ENCODE results near the gene SPRED1.
A peak's percentile ranks its signal among the peaks of the same experiment; 100 is the strongest.

Gene SPRED1

DNA sequence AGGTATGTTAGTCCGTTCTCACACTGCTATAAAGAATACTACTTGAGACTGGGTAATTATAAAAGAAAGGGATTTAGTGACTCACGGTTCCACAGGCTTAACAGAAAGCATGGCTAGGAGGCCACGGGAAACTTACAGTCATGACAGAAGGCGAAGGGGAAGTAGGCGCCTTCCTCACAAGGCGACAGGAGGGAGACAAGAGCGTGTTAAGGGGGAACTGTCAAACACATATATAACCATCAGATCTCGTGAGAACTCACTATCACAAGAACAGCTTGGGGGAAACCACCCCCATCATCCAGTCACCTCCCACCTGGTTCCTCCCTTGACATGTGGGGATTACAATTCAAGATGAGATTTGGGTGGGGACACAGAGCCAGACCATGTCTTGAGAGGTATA, 30.4 kb downstream of the SPRED1 start:
- DNase-seq (ENCODE audit: low read depth), result no peak

DNA sequence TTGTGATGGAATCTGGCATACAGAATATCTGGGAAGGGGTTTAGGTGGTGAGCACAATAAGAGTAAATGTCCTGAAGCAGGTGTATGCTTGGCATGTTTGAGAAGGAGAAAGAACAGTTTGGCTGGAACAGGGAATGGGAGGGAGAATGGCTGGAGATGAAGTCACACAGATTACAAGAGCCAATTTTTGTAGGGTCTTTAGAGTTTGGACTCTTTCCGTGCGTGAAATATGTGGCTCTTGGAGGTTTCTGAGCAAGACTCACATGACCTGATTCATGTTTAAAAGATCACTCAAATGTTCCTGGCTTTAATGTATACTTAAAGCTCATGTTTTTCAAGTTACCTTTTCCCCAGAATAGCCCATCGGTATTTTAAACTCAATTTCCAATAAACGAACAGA, 32.8 kb downstream of the SPRED1 start:
- DNase-seq (ENCODE audit: low read depth), result no peak

DNA sequence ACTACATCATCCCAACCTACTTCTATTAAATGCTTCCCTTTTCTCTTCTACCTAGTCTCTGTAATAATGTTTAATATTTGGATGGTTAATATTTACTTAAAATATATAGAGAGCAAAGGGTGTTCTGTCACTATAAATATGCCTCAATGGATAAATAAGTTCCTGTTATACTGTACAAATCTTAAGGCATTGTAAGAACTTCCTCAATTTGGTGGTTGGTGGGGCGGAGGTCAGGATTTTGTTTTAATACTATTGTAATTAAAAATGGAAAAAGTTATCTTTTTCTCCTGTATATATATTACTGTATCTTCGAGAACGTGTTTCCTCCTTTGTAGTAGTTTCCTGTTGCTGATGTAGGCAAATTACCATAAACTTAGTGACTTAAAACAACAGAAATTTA, 41.5 kb downstream of the SPRED1 start:
- DNase-seq (ENCODE audit: low read depth), result no peak

DNA sequence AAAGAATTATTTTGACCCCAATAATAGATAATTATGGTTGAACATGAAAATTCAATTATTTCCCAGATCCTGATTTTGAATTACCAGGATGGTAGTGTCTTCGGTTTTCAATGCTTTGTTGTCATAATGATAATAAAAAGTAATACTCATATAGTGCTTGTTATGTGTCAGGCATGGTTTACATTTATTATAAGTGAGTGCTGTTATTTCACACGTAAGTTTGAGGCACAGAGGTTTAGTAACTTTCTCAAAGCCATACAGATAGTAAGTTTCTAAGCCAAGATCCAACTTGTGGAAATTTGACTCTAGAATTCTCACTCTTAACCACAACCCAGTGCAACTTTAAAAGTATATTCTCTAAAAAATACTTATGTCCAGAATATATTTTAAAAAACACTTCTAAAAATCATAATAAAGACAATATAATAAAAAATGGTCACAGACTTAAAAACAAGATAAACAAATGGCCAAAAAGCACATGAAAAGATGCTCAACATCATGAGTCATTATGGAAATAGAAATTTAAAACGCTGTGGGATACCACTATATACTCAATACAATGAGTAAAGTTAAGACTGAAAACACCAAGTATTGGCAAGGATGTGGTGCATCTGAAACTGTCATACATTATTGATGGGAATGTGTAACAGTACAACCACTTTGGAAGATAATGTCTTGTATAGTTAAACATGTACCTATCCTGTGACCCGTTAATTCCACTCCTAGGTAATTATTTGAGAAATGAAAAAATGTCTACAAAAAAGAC, 45.2 kb downstream of the SPRED1 start:
- DNase-seq (ENCODE audit: low read depth), result no peak

DNA sequence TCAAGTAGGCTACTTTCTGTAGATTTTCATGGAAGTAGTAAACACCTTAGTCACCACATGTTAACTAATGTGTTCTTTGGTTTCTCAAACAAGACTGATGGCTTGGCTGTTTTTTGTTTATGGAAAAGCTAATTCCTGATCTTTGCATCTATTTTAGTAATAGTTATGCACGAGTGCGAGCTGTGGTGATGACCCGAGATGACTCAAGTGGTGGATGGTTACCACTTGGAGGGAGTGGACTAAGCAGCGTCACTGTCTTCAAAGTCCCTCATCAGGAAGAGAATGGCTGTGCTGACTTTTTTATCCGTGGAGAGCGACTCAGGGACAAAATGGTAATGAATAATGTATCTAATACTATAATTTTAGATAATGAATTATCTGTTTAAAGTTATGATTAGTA, 46.6 kb downstream of the SPRED1 start:
- DNase-seq (ENCODE audit: low read depth), result no peak

DNA sequence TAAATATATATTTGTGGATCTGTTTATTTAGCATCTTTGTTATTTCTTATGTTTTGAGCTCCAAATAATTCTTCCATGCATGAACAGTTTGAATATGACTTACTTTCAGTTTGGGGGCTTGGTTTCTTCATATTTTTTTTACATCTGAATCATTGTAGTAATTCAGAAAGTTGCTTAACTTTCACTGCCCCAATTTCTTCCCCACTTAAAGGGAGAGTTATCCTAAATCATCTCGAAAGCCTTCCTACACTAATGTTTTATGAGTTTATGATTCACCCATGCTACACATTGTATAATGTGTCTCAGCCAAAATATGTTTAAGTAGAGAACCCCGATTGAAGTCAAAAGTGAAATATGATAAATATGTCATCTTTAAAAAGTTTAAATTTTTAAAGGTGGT, 47.8 kb downstream of the SPRED1 start:
- no peak for DNase-seq (ENCODE audit: low read depth)

DNA sequence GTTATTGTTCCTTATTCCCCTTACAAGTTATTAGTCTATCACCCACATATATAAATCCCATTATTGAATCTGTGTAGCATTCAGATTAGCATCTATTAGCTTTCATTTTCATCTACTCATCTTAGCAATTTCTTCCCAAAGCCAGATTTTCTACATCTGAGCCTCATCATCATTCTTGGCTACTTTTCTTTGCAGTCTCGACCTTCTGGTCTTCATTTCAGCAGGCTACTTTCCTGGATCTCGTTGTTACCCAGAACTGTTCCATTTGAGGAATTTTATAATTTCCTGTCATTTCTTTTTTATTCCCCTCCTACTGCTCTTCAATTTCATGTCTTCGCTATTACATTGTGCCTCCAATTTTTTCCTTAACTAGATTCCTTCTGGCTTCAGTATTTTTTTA, 51.8 kb downstream of the SPRED1 start:
- no peak for DNase-seq (ENCODE audit: low read depth)

DNA sequence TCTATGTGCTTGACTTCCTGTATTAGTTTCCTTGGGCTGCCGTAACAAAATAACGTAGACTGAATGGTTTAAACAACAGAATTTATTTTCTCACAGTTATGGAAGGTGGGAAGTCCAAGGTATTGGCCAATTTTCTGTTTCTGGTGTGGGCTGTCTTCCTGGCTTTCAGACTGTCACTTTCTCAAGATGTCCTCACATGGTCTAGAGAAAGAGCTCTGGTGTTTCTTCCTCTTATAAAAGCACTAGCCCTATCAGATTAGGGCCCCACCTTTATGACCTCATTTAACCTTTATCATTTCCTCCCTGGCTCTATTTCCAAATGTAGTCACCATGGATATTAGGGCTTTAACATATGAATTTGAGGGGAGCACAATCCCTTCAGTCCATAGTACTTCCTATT, 54.6 kb downstream of the SPRED1 start:
- no peak for DNase-seq (ENCODE audit: low read depth)

DNA sequence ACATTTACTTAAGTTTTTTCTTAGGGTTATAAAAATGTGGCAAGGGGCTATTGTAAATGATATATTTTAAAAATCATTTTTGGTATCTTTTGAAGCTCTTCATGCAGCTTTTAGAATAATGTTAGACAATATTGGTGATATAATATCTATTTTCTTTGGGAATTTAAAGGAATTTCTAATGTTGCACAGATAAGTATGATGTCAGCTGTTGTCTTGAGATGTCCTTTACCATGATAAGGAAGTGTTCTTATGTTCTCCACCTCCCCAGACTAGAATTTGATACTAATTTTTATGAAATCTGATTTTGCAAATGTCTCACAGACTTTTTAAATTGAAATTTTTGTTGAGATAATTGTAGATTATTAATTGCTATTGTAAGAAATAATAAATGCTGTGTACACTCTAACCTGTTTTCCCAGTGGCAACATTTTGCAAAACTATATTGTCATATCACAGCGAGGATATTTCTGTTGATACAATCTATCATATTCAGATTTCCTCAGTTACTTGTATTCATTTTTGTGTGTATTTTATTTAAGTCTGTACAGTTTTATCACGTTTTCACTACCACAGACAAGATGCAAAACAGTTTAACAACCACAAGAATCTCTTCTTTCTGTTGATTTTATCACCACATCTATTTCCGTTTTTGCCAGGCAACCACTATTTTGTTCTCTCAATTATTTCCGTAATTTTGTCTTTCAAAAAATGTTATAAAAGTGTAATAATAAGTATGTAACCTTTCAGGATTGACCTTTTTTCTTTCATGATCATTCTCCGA, 55.4 kb downstream of the SPRED1 start:
- DNase-seq (ENCODE audit: low read depth), result no peak

DNA sequence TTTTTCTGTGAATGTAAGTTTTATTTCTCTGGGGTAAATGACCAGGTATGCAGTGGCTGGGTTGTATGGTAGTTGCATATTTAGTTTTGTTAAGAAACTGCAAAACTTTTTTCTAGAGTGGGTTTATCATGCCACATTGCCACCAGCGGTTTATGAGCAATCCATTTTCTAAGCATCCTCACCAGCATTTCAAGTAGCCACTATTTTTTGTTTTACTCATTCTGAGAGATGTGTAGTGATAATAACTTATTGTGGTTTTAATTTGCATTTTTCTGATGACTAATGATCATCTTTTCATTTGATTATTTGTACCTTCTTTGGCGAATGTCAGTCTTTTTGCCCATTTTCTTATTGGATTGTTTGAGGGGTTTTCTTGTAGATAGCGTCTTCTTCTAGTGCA, 56.2 kb downstream of the SPRED1 start:
- DNase-seq (ENCODE audit: low read depth), result no peak

DNA sequence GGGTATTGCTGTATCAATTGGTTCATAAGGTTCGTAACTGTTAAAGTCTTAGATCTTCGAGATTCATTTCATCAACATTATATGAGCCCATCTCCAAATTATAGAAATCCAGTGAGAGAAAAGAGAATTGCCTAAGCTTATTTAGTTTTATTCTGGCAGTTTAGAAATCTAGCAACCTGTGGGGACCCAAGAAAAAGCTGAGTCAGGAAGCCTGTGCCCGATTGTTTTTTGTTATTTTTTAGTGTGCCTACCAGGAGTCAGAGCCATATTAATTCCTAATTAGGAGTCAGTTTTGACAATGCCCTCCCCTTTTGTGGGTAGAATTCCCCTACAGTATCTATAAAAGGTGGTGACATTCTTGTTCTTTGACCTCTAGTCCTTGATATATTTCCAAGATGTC, 59.6 kb downstream of the SPRED1 start:
- DNase-seq (ENCODE audit: low read depth), result no peak

DNA sequence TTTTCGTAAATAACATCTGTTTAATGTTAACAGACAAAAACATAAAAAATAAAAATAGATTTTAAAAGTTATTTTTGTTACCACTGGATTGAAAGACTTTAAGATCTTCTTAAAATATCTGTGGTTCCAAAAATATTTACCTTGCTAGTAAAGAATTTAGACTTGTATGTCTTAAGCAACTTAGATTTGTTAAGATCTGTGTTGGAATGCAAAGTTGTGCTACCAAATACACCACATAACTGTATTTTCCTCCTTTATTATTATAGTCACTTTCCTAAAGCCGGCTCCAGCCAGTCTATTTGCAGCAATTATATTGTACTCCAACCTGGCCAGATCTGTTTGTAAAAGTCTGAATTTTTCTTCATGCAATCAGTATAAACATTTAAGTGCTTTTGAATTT, 63.7 kb downstream of the SPRED1 start:
- DNase-seq (ENCODE audit: low read depth), result no peak

DNA sequence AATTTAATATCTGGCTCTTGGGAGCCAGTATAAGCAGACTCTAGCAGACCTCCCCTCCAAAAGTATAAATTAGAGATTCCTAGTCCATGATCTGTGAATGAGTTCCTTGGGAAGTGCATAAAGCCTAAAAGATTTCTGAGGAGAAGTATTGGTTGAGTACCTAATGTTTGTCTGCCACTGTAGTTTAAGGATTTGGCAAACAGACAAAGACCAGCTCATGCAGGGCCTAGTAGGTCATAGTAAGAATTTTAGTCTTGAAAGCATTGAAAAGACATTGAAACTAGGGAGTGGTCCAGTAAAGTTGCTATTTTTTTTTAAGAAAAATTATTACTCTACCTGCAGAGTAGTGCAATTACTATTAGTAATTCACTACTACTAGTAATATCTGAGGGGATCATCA, 67.5 kb downstream of the SPRED1 start:
- DNase-seq (ENCODE audit: low read depth), result no peak

DNA sequence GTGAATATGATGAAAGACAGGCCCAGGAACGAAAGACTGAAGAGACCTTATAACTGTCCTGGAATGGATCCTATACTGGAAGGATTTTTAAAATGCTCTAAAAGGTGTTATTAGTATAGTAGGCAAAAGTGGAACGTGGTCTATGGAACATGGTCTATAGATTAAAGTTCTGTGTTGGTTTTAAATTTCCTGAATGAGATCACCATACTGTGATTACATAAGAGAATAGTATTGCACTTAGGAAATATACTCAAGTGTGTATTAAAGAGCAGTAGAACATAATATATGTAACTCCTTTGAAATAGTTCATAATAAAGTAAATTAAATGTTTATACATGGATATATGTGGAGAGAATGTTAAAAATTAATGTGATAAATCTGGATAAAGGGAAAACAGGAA, 68.2 kb downstream of the SPRED1 start:
- DNase-seq (ENCODE audit: low read depth), result no peak

DNA sequence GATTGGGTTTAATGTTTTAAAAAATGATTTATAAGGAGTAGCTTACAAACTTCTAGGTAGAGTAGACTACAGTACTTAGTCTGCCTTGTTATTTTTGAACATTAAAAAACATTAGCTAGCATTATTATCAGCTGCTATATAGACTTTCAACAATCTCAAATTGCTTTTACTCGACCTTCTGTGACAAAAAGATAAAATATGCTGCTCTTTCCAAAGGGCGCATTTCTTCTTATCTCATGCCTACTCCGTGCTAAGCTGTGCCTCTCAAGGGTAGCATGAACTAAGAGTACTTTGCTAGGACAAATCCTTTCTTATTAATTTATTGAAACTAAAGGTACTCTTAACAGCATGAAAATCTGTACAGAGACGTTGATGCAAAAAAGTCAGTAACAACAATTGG, 71.3 kb downstream of the SPRED1 start:
- no peak for DNase-seq (ENCODE audit: low read depth)

DNA sequence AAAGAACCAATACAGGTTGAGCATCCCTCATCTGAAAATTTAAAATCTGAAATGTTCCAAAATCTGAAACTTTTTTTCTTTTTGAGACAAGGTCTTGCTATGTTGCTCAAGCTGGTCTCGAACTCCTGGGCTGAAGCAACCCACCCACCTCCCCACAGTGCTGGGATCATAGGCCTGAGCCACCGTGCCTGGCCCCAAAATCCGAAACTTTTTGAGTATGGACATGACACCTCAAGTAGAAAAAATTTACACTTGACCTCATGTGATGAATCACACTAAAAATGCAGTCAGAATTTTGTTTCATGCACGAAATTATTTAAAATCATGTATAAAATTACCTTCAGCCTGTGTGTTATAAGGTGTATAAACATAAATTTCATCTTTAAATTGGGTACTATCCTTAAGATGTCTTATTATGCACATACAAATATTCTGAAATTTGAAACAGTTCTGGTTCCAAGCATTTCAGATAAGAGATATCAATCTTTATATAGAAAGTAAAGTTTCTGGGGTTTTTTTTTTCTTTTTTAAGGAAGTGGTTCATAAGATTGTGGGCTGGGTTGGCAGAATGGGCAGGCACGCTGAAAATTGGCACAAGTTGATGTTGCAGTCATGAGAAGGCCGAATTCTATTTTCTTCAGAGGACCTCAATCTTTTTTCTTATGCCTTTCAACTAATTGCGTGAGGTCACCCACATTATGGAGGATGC, 72.5 kb downstream of the SPRED1 start:
- no peak for DNase-seq (ENCODE audit: low read depth)

DNA sequence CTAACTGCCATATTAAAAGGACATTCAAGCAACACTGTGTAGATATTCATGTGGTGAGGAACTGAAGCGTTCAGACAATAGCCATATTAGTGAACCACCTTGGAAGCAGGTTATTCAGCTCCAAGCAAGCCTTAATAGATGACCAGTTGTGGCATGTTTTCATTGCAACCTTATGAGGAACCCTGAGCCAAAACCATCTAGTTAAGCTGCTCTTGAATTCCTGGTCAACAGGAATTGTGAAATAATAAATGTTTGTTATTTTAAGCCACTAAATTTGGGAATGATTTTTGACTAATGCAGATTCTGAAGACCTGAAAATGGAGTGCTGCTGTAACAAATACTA, 73.0 kb downstream of the SPRED1 start:
- DNase-seq (ENCODE audit: low read depth), result no peak

DNA sequence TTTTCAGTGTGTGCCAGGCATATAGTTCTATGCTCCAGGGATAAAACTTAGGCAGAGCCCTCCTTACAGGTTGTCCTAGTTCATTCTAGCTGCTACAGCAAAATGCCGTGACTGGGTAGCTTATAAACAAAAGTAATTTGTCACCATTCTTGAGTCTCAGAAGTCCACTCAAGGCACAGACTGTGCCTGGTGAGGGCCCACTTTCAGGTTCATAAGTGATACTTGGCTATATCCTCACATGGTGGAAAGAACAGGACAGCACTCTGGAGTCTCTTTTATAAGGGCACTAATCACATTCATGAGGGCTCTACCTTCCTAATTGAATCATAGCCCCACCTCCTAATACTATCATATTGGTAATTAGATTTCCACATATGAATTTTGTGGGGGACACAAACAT, 80.1 kb downstream of the SPRED1 start:
- no peak for DNase-seq (ENCODE audit: low read depth)

DNA sequence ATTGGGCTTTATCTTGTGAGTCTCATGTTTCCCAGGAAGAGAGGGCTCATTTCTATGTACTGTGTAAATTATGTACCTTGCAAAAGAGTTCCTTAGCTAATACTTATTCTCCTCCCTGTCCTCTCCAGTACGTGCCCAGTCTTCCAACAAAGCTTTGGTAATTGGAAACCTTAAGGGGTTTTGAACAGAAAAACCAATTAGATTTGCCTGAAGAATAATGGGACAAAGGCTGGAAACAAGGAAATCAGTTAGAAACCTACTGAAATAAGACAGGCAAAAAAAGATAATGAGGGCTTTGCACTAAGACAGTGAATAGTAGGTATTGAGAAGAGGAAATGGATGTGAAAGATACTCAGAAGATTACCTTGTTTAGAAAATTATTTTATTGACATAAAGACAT, 82.5 kb downstream of the SPRED1 start:
- DNase-seq (ENCODE audit: low read depth), result no peak

DNA sequence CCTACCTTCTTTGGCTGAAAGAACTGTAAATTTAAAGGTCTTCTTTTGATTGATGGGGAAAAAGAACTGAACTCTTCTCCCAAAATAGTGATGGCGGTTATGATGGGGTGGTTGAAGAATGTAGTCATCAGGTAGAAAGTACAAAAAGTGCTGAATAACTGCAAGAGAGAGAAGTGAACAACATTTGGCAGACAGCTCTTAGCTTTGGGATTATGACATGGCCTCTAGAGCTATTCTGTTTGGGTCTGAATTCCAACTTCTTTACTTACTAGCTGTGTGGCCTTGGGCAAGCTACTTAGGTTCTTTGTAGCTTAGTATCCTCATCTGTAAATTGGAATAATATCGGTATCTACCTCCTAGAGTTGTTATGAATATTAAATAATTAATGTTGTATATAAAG, 91.7 kb downstream of the SPRED1 start:
- DNase-seq (ENCODE audit: low read depth), result no peak

DNA sequence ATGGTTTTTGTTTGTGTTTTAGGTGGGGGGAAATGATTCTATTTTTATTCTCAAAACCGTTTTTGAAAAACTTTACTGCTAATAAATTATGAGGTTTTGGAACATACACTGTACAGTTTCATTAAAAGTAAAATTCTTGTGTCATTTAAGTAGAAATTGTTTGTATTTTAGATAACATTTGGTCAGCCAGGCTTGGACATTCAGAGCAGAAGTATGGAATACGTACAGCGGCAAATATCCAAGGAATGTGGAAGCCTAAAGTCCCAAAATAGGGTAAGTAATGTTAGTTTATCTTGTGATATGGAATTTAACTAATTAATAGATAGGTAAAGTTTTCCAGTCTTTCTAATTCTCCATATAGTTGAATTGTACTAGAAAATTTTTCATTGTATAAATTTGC, 96.6 kb downstream of the SPRED1 start:
- DNase-seq (ENCODE audit: low read depth), result no peak

DNA sequence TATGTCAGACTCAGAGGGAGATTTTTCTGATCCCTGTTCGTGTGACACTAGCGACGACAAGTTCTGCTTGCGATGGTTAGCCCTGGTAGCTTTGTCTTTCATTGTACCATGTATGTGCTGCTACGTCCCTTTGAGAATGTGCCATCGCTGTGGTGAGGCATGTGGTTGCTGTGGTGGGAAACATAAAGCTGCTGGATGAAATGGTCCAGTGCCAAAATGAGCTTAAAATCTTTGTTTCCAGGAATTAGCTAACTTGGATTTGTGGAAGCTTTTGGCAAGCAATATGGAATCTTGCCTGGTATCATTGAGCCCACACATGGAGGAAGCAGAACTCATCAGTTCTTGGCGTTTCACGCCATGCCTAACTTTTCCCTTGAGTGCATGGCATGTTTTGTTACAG, 98.8 kb downstream of the SPRED1 start:
- no peak for DNase-seq (ENCODE audit: low read depth)

DNA sequence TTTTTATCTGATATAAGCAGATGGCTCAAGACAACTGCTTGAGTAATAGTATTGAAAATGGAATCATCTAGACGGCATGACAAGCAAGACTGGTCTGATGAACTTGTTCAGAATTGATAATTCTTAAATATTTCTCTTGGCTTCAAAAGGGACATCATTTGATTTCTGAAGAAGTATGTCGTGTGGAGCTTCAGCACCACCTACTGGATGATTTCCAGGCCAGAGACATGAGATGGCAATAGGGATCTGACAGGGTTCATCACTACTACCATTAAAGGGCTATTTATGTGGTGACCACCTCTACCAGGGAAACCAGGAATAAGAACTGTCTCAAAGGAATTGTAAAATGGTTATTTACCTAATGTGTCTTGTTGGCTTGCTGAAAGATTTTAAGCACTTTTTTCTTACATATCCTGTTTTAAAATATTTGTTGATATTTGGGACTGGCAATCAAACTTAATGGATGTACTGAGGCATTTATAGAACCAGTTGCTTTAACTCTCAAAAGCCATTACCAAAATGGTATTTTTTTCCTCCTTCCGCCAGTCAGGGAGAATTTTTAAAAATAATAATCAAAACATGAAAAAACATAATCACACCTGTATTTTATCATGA, 101.8 kb downstream of the SPRED1 start:
- DNase-seq (ENCODE audit: low read depth), result peak; percentile 10

Data from activated T-helper 1 cell treated with Interleukin-2 at 50 U/mL for 16 hours (primary cell).